ENCODE results near the gene CFDP1. TPM values are rescaled to one million over a fixed set of nuclear protein-coding genes. Genes with fewer than 3 reads are reported as not detected.

The CFDP1 gene
- polyA plus RNA-seq, 2 of the 4 experiments (the other 2 are of a cell fraction): 70.2 to 72.8 TPM

- TF ChIP-seq RFX5 (IDR thresholded peaks at IDR 0.05) (no peak), JUNB (IDR thresholded peaks at IDR 0.05) (no peak), BHLHE40 (IDR thresholded peaks at IDR 0.05; ENCODE audit: low read depth, low read length) (no peak), MAZ (IDR thresholded peaks at IDR 0.05; ENCODE audit: borderline replicate concordance, low read depth, low read length) (no peak)
Measured at GRCh38 chr16:75392906-75393305, 40.4 kb downstream of the CFDP1 start (continued).

DNA sequence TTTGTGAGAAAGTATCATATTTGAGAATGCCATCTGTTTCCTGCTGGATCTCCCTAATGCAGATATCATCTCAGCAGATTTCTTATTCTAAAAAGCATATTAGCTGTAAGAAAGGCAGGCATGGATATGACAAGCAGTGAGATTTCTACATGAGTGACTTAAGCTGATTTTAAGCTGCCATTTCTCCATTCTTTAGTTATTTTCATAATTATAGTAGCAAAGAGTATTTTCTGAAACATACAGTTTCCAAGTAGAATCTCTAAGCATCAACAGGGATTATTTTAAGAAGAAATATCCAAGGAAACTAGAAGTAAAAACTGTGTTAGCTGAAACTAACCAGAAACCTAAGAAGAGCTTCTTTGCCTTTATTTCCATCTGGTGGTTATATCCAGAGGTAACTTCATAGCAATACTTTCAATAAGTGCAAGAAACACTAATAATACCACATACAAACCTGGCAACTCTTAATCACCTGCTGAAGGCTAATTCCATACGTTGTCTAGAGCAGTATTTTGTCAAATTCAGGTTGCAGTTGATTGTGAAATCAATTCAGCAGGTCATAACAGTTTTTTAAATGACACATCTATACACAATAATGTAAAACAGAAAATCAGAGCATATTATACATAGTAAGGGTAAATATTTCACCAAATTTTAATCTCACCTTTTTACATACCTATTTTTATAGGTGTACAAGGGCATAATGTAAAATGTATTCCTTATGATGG, 42.2 kb downstream of the CFDP1 start:
- TF ChIP-seq FOSL2 (IDR thresholded peaks at IDR 0.05): no peak
- no peak for TF ChIP-seq FOSL2 (CRISPR knock-in tag; IDR thresholded peaks at IDR 0.05)
- no peak for TF ChIP-seq TFCP2L1 (CRISPR knock-in tag; IDR thresholded peaks at IDR 0.05)
- TF ChIP-seq CBX8 (IDR thresholded peaks at IDR 0.05): no peak
- TF ChIP-seq ZNF302 (CRISPR knock-in tag; IDR thresholded peaks at IDR 0.05): no peak
- TF ChIP-seq MAZ (IDR thresholded peaks at IDR 0.05; ENCODE audit: borderline replicate concordance, low read depth, low read length): no peak
- TF ChIP-seq, protein P1, sequence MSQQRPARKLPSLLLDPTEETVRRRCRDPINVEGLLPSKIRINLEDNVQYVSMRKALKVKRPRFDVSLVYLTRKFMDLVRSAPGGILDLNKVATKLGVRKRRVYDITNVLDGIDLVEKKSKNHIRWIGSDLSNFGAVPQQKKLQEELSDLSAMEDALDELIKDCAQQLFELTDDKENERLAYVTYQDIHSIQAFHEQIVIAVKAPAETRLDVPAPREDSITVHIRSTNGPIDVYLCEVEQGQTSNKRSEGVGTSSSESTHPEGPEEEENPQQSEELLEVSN (IDR thresholded peaks at IDR 0.05; ENCODE audit: borderline replicate concordance, low read depth): no peak
- no peak for TF ChIP-seq CEBPB (IDR thresholded peaks at IDR 0.05)
- TF ChIP-seq MYC (IDR thresholded peaks at IDR 0.05; ENCODE audit: borderline replicate concordance, low read length): no peak
- TF ChIP-seq HDAC2 (IDR thresholded peaks at IDR 0.05): no peak
- no peak for TF ChIP-seq PHF8 (IDR thresholded peaks at IDR 0.05; ENCODE audit: borderline replicate concordance, low read depth)
- TF ChIP-seq, protein P2, sequence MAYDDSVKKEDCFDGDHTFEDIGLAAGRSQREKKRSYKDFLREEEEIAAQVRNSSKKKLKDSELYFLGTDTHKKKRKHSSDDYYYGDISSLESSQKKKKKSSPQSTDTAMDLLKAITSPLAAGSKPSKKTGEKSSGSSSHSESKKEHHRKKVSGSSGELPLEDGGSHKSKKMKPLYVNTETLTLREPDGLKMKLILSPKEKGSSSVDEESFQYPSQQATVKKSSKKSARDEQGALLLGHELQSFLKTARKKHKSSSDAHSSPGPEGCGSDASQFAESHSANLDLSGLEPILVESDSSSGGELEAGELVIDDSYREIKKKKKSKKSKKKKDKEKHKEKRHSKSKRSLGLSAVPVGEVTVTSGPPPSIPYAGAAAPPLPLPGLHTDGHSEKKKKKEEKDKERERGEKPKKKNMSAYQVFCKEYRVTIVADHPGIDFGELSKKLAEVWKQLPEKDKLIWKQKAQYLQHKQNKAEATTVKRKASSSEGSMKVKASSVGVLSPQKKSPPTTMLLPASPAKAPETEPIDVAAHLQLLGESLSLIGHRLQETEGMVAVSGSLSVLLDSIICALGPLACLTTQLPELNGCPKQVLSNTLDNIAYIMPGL (CRISPR knock-in tag; IDR thresholded peaks at IDR 0.05; ENCODE audit: borderline replicate concordance): no peak
- TF ChIP-seq POLR2AphosphoS2 (conservative IDR thresholded peaks at IDR 0.05; ENCODE audit: low read length): no peak
- TF ChIP-seq, protein P3, sequence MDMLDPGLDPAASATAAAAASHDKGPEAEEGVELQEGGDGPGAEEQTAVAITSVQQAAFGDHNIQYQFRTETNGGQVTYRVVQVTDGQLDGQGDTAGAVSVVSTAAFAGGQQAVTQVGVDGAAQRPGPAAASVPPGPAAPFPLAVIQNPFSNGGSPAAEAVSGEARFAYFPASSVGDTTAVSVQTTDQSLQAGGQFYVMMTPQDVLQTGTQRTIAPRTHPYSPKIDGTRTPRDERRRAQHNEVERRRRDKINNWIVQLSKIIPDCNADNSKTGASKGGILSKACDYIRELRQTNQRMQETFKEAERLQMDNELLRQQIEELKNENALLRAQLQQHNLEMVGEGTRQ (IDR thresholded peaks at IDR 0.05): no peak
- TF ChIP-seq KDM1A (IDR thresholded peaks at IDR 0.05; ENCODE audit: low read depth): no peak
- no peak for TF ChIP-seq SREBF2 (IDR thresholded peaks at IDR 0.05)
- TF ChIP-seq NPAS2 (CRISPR knock-in tag; IDR thresholded peaks at IDR 0.05; ENCODE audit: borderline replicate concordance): no peak
- no peak for TF ChIP-seq TP53 (CRISPR knock-in tag; IDR thresholded peaks at IDR 0.05)
- TF ChIP-seq CHD4 (IDR thresholded peaks at IDR 0.05; ENCODE audit: borderline replicate concordance): no peak
- ATAC-seq (no peak), FAIRE-seq (no peak), DNase-seq (ENCODE audit: low read depth in 1 of 2, low spot score in 1 of 2) (no peak)
- 78% methylated on average over 1 of the region's 1 CpG for WGBS (ENCODE audit: missing lambda C conversion rate)
- H3K4me3 ChIP-seq: no peak overlapping the region
- no peak overlapping the region for H3K27ac ChIP-seq
- H3K4me1 ChIP-seq: no peaks in the 10 kb centered on the region
- H3K9me3 ChIP-seq: no peaks in the 10 kb centered on the region
- H3K4me2 ChIP-seq: no peak overlapping the region
- CTCF ChIA-PET: interaction anchor here (1.3 to 5.0 kb wide), 4 partner anchors 8 to 192 kb away, joined by 3 to 62 read pairs (median 36); no protein-coding TSS in a partner anchor
- POLR2A ChIA-PET: interaction anchor here (0.5 kb wide), 1 partner anchor 10 kb away, joined by 3 read pairs; no protein-coding TSS in a partner anchor
